Testis (tissue), 2 donors: ENCODE measurements around the gene FAM107B.
"Not testable (repeated sequence)": the region's sequence is repeated elsewhere in the genome, so short reads cannot be mapped to it uniquely, and the experiment has no call there.

ENCODE experiments used
- CTCF ChIP-seq, 3 experiments: fragments of 450-650 bp in 2 of 3; fragments of 200-600 bp in 1 of 3; sonication (generic) in 1 of 3; IDR thresholded peaks; one replicate each; pipeline ENCODE4 v1.5.1; 2016 to 2019; ENCODE audit warnings: antibody characterized with exemption in 3 of 3, mild to moderate bottlenecking in 2 of 3, moderate library complexity in 1 of 3
- POLR2A ChIP-seq: fragments of 450-650 bp; IDR thresholded peaks from one replicate; pipeline ENCODE4 v1.6.1; 2017; ENCODE audit warnings: antibody characterized with exemption, mild to moderate bottlenecking, moderate library complexity

DNA sequence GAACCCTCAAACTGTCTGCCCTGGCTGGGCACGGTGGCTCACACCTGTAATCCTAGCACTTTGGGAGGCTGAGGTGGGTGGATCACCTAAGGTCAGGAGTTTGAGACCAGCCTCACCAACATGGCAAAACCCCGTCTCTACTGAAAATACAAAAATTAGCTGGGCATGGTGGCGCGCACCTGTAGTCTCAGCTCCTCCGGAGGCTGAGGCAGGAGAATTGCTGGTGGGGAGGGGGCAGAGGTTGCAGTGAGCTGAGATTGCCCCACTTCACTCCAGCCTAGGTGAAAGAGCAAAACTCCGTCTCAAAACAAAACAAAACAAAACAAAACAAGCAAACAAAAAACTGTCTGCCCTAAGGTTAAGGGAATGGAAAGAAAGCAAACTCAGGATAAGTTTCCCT lies 115.6 kb downstream of the FAM107B start:
- TF ChIP-seq POLR2A; CTCF (IDR thresholded peaks at IDR 0.05): not testable (repeated sequence)
